ENCODE measurements around the gene ANKFN1. TPM values are rescaled to one million over a fixed set of nuclear protein-coding genes. Genes with fewer than 3 reads are reported as not detected.
A peak's percentile ranks its signal among the peaks of the same experiment; 100 is the strongest.

Gene ANKFN1
- total RNA-seq, 1 donor from 2014 or later = not detected

DNA sequence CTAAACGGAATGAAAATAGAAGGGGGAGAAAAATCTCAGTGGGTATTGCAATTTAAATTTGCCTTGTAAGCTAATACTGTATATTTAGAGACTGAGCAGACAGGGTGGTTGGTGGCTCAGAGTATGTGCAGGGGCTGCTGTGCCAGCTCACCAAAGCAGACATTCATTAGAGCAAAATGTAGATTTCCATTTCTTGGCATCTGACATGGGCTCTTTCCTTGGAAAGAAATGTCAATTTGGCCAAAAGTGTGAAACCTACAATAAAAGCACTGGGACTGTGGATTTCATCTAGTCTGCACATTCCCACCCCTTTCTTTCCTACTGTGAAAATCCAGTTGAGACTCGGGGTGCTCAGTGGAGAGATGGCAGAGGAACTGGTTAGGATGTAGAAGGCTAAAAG, 295.1 kb downstream of the ANKFN1 start:
- DNase-seq = no peak
- Mint-ChIP-seq H3K9me3 (no peaks in the 10 kb centered on the region), H3K27me3 (peaks cover 13% of the 10 kb centered on the region), H3K4me3 (no peak overlapping the region), H3K4me1 (no peaks in the 10 kb centered on the region), H3K36me3 (ENCODE audit: low read depth) (no peaks in the 10 kb centered on the region), H3K27ac (no peak overlapping the region)
- intact Hi-C loops (cut with micrococcal nuclease) = no loop called here

DNA sequence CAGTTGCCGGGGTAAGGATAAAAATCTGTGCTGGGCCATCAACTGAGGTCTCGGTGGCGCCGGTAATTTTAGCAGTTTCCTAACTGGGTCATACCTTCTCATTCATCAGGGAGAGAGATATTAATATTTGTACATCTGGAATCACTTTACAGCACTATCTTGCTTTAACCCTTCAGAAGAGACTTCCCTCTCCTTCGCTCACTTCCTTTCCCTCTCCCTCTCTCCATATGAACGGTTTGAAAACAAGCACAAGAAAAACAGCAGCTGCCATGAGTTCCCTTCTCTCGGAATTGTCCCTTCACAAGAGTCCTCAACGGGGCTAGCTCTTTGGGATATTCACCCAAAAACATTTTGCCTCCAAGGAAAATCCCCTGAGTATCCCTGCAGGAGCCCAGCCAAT, 295.9 kb downstream of the ANKFN1 start:
- H3K4me3 Mint-ChIP-seq = no peak overlapping the region
- intact Hi-C loops (cut with micrococcal nuclease) = no loop called here
- H3K4me1 Mint-ChIP-seq = no peaks in the 10 kb centered on the region
- no peaks in the 10 kb centered on the region for H3K36me3 Mint-ChIP-seq (ENCODE audit: low read depth)
- H3K27me3 Mint-ChIP-seq = peaks cover 11% of the 10 kb centered on the region
- no peaks in the 10 kb centered on the region for H3K9me3 Mint-ChIP-seq
- no peak for DNase-seq
- no peak overlapping the region for H3K27ac Mint-ChIP-seq

DNA sequence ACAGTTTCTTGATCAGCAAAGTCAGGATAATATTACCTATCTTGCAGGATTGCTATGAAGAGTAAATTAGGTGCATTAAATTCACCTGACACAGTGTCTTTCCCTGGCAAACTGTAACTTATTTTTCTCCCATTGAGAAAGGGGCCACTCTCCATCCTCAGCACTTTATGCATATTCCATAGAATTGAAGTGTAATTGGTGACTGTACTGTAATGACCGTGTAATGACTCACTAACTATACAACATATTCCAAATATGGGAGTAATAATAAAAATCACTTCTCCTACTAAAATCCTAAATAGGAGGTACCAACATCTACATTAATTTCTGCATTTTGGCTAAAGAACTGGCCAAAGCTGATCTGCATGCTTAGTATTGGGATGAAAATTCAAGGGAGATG, 298.4 kb downstream of the ANKFN1 start:
- H3K27me3 Mint-ChIP-seq = peaks cover 18% of the 10 kb centered on the region
- no peak for DNase-seq
- H3K4me3 Mint-ChIP-seq = no peak overlapping the region
- H3K36me3 Mint-ChIP-seq (ENCODE audit: low read depth) = no peaks in the 10 kb centered on the region
- H3K4me1 Mint-ChIP-seq = no peaks in the 10 kb centered on the region
- H3K9me3 Mint-ChIP-seq = no peaks in the 10 kb centered on the region
- intact Hi-C loops (cut with micrococcal nuclease) = no loop called here
- no peak overlapping the region for H3K27ac Mint-ChIP-seq

DNA sequence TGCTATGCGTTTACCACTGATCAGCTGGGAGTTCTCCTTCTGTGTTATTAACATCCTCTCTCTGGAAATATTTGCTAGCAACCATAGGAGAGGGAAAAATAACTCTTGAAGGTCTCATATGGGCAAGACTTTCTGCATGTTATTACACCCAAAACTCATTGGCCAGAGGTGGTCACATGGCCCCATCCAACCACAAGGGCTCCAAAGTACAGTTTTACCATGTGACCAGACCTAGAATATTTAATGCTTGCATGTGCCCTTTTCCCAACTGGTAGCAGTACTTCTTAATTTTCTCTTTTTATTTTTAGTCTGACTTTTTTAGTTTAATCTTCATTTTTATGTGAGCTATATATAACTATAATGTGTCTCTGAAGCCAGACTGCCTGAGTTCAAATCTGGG, 299.2 kb downstream of the ANKFN1 start:
- Mint-ChIP-seq H3K36me3 (ENCODE audit: low read depth) (no peaks in the 10 kb centered on the region), H3K4me3 (no peak overlapping the region)

DNA sequence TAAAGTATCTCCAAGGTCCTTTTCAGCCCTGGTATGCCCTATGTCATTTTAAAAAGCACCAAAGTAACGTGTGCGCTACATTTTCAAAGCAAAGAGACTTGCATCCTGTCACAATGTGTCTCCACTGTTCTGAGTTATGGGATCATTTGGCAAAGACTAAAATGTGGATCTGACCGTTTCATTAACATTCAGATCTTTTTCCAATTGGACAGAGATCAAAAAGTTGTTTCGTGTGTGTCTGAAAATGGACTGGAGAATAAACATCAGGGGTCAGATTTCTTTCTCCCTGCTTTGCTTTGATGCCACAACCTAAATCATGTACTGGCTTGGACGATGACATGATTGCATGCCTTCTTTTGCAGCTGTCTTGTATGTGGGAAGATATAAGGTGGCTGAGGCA, 304.2 kb downstream of the ANKFN1 start:
- Mint-ChIP-seq H3K4me3 (no peak overlapping the region), H3K36me3 (ENCODE audit: low read depth) (no peaks in the 10 kb centered on the region), H3K4me1 (no peaks in the 10 kb centered on the region), H3K27me3 (peaks cover 11% of the 10 kb centered on the region), H3K9me3 (no peaks in the 10 kb centered on the region), H3K27ac (no peak overlapping the region)
- intact Hi-C loops (cut with micrococcal nuclease) = no loop called here
- no peak for DNase-seq

More for the DNA sequence above, 299.2 kb downstream of the ANKFN1 start:
- intact Hi-C loops (cut with micrococcal nuclease) = no loop called here
- peaks cover 18% of the 10 kb centered on the region for H3K27me3 Mint-ChIP-seq
- no peak overlapping the region for H3K27ac Mint-ChIP-seq
- no peaks in the 10 kb centered on the region for H3K9me3 Mint-ChIP-seq
- no peak for DNase-seq
- H3K4me1 Mint-ChIP-seq = no peaks in the 10 kb centered on the region

DNA sequence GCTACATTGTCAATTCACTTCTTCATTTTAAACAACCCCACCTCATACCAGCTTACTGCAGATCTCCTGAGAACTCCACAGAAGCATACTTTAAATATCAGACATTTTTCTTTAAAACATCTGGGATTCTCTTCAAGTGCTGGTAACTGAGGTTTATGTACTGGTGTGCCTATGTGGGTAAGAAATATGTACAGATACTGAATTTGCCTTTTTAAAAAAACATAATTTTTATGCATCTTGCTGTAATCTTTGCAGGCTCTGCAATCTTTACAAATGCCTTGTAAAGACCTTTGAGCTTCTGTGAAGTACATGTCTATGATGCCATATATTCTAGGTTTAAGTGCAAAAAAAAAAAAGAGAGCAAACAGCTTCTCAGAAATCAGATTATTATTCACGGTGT, 312.6 kb downstream of the ANKFN1 start:
- intact Hi-C loops (cut with micrococcal nuclease) = no loop called here
- H3K9me3 Mint-ChIP-seq = no peaks in the 10 kb centered on the region
- peaks cover 2% of the 10 kb centered on the region for H3K27me3 Mint-ChIP-seq
- H3K27ac Mint-ChIP-seq = no peak overlapping the region
- no peak for DNase-seq
- H3K4me1 Mint-ChIP-seq = no peaks in the 10 kb centered on the region
- H3K4me3 Mint-ChIP-seq = no peak overlapping the region
- no peaks in the 10 kb centered on the region for H3K36me3 Mint-ChIP-seq (ENCODE audit: low read depth)

DNA sequence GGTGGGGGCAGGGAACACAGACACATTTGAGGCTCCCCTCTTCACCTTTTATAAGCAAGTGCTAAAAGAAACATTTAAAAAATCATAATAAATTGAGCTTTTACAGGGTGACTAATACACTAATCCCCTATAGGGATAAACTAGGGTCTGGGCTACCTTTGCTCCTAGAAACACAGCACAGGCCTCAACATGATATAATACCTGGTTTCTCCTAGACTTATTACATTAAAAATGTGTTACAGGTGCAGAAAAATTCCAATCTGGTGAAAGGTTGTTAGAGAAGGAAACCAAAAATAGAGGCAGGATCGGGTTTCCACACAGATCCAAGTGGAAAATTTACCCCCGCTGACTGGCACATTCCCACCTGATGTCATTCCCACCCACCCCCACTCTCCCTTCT, 315.6 kb downstream of the ANKFN1 start:
- no peaks in the 10 kb centered on the region for H3K4me1 Mint-ChIP-seq
- H3K27ac Mint-ChIP-seq = no peak overlapping the region
- H3K27me3 Mint-ChIP-seq = peaks cover 2% of the 10 kb centered on the region
- H3K36me3 Mint-ChIP-seq (ENCODE audit: low read depth) = no peaks in the 10 kb centered on the region
- intact Hi-C loops (cut with micrococcal nuclease) = no loop called here
- no peak overlapping the region for H3K4me3 Mint-ChIP-seq
- no peak for DNase-seq
- H3K9me3 Mint-ChIP-seq = peaks cover 4% of the 10 kb centered on the region

DNA sequence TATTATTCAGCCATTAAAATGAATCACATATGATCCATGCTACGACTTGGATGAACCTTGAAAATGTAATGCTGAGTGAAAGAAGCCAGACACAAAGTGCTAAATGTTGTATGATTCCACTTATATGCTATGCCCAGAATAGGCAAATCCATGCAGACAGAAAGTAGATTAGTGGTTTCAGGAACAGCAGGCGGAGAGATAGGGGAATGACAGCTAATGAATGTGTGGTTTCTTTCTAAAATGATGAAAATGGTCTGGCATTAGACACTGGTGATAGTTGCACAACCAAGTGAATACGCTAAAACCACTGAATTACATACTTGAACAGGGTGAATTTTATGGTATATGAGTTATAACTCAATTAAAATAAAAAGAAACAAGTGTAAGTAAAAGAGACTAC, 318.4 kb downstream of the ANKFN1 start:
- Mint-ChIP-seq H3K4me3 (no peak overlapping the region), H3K27me3 (no peaks in the 10 kb centered on the region), H3K27ac (no peak overlapping the region), H3K36me3 (ENCODE audit: low read depth) (no peaks in the 10 kb centered on the region), H3K4me1 (no peaks in the 10 kb centered on the region), H3K9me3 (peaks cover 4% of the 10 kb centered on the region)
- DNase-seq = no peak
- intact Hi-C loops (cut with micrococcal nuclease) = no loop called here

DNA sequence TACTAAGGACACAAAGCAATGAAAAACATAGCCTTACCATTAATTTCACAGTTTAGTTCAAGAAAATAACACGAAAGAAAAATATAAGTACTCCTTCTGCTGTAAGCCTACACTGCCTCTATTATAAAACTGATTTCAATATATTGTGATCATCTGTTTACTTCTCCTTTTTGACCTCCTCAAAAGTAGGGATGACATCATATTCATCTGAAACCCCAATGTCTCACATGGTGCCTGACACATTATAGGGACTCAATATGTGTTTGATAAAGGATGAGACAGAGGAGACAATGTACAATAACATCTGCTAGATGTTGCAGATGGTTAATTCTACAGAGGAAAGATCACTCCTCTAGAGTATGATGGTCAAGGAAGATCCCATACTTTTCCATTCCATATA, 321.8 kb downstream of the ANKFN1 start:
- intact Hi-C loops (cut with micrococcal nuclease) = no loop called here
- no peaks in the 10 kb centered on the region for H3K36me3 Mint-ChIP-seq (ENCODE audit: low read depth)
- no peak for DNase-seq
- no peak overlapping the region for H3K4me3 Mint-ChIP-seq
- peaks cover 4% of the 10 kb centered on the region for H3K9me3 Mint-ChIP-seq
- peaks cover 5% of the 10 kb centered on the region for H3K27me3 Mint-ChIP-seq
- H3K27ac Mint-ChIP-seq = no peak overlapping the region
- no peaks in the 10 kb centered on the region for H3K4me1 Mint-ChIP-seq

DNA sequence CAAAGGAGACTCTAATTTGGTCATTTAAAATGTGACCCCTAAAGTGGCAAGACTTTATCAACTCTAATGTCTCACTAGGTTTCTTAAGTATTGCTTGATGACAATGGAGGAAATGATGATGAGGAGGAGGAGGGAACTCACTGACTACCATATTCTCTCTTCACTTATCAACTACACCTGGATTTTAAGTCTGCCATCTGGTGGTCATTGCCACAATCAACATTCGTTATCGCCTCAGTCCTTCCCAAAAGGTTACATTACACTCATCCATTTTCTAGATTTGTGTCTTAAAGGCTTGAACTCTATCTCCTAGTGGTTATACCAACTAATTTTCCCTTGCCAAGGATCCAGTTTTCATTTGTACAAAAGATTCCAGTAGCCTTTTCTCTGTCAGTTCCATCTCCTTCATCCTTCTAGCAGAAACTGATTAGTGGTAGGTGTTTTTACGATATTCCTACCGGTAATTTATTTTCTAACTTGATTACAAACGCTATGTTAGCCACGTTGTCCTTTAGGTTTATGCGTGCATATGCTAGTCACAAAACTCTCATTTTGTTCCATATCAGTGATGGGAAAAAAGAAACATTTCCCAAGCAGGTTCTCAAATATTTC, 325.7 kb downstream of the ANKFN1 start:
- peaks cover 5% of the 10 kb centered on the region for H3K27me3 Mint-ChIP-seq
- H3K36me3 Mint-ChIP-seq (ENCODE audit: low read depth) = no peaks in the 10 kb centered on the region
- no peak overlapping the region for H3K4me3 Mint-ChIP-seq
- H3K9me3 Mint-ChIP-seq = no peaks in the 10 kb centered on the region
- no peak overlapping the region for H3K27ac Mint-ChIP-seq
- H3K4me1 Mint-ChIP-seq = no peaks in the 10 kb centered on the region
- peak; percentile 62 for DNase-seq
- intact Hi-C loops (cut with micrococcal nuclease) = no loop called here

DNA sequence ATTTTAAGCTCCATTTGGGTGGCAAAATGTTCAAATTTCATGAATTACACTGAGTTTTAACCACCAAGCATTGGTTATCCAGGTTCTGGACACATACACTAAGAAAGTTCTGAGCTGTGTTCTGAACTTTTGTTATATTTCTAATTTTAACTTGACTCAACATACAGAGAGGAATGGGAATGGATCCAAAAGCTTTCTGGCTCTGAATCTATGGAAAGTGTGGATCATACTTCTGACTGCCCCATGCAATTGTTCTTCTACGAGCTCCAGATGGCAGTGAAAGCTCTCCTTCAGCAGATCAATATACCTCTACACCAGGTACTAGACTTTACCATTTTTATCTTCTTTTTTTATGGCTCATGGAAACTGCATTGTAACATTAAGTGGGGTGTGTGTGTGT, 327.2 kb downstream of the ANKFN1 start:
- Mint-ChIP-seq H3K27ac (no peak overlapping the region), H3K9me3 (no peaks in the 10 kb centered on the region), H3K4me1 (no peaks in the 10 kb centered on the region), H3K4me3 (no peak overlapping the region), H3K27me3 (peaks cover 10% of the 10 kb centered on the region), H3K36me3 (ENCODE audit: low read depth) (no peaks in the 10 kb centered on the region)
- no peak for DNase-seq
- intact Hi-C loops (cut with micrococcal nuclease) = no loop called here

DNA sequence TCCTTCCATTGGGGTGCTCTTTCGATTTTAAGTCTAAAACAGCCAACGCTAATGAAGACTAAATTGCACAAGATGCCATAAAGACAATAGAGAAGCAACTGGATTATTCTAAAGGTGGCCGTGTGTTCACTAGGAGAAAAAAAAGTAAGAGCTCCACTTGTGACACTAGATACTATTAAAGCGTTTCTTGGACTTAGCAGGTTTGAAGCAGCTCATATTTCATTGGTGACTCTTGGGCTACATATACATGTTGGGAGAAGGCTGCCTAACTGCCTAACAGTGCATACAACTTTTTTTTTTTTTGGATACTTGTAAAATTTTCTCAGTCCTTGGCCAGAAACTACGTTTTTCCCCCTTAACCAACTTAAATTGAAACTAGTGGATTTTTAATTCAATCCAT, 328.4 kb downstream of the ANKFN1 start:
- H3K27ac Mint-ChIP-seq = no peak overlapping the region
- intact Hi-C loops (cut with micrococcal nuclease) = no loop called here
- H3K36me3 Mint-ChIP-seq (ENCODE audit: low read depth) = no peaks in the 10 kb centered on the region
- no peaks in the 10 kb centered on the region for H3K9me3 Mint-ChIP-seq
- H3K4me1 Mint-ChIP-seq = no peaks in the 10 kb centered on the region
- H3K27me3 Mint-ChIP-seq = peaks cover 10% of the 10 kb centered on the region
- H3K4me3 Mint-ChIP-seq = no peak overlapping the region
- DNase-seq = no peak

DNA sequence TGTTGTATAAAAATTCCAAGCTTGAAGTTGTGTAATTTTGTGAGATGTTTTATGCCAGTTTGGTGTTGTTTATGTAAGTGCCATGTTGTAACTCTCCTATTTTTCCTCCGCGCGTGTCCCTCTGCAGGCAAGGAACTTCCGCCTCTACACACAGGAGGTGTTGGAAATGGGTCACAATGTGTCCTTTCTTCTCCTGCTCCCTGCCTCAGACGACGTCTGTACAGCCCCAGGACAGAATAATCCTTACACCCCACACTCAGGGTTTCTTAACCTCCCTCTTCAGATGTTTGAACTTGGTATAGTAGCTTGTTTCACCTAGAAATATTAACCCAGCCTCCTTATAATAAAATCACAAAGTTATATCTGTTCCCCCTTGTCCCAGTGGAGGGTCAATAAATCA, 329.0 kb downstream of the ANKFN1 start:
- H3K4me1 Mint-ChIP-seq = no peaks in the 10 kb centered on the region
- no peak overlapping the region for H3K4me3 Mint-ChIP-seq
- intact Hi-C loops (cut with micrococcal nuclease) = no loop called here
- no peaks in the 10 kb centered on the region for H3K36me3 Mint-ChIP-seq (ENCODE audit: low read depth)
- H3K9me3 Mint-ChIP-seq = no peaks in the 10 kb centered on the region
- no peak for DNase-seq
- peaks cover 10% of the 10 kb centered on the region for H3K27me3 Mint-ChIP-seq
- no peak overlapping the region for H3K27ac Mint-ChIP-seq

DNA sequence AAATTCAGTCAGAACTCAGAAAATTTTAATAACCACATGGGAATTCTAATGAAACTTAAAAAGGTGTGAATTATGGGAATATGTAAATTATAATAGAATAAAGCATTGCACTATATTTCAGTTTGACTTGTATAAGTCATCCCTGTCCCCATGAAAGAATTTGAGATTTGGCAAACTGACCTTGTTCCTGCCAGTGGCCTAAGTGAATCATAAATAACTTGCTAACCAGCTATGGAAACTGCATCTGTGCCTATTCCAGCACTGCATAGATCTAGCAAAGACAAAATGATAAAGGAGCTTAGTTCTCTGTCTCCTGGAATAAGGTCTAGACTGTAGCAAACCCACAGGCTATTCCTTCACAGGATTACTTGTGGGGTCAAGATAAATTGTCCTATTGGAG, 333.5 kb downstream of the ANKFN1 start:
- intact Hi-C loops (cut with micrococcal nuclease) = no loop called here
- H3K27ac Mint-ChIP-seq = no peak overlapping the region
- H3K27me3 Mint-ChIP-seq = peaks cover 17% of the 10 kb centered on the region
- no peak for DNase-seq
- H3K4me1 Mint-ChIP-seq = no peaks in the 10 kb centered on the region
- no peaks in the 10 kb centered on the region for H3K36me3 Mint-ChIP-seq (ENCODE audit: low read depth)
- H3K9me3 Mint-ChIP-seq = no peaks in the 10 kb centered on the region
- no peak overlapping the region for H3K4me3 Mint-ChIP-seq

DNA sequence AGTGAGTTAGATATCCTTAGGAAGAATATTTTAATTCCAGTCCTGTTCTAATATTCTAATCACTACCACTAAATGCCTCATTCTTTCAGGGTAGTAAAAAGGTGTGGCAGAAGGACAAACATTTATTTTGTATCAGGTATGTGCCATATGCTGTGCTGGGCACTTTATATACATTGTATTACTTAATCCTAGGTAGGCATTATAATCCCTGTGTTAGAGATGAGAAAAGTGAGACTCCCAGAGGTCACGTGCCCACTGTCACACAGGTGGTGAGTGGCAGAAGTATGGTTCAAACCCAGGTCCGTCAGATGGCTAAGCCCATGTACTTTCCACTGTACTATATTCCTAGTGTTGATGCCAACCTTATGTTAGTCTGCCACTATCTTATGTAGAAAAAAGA, 335.5 kb downstream of the ANKFN1 start:
- Mint-ChIP-seq H3K27me3 (peaks cover 20% of the 10 kb centered on the region), H3K4me3 (no peak overlapping the region), H3K27ac (no peak overlapping the region), H3K36me3 (ENCODE audit: low read depth) (no peaks in the 10 kb centered on the region), H3K9me3 (no peaks in the 10 kb centered on the region), H3K4me1 (no peaks in the 10 kb centered on the region)
- intact Hi-C loops (cut with micrococcal nuclease) = no loop called here
- no peak for DNase-seq

Data from activated CD4-positive, alpha-beta T cell treated with anti-CD3 and anti-CD28 coated beads, Interleukin-2, amount 10 ng/mL, durations not matched to agents 24 days and 14 days (primary cell).